Panc1 (cell line): ENCODE results near the gene AMOTL1. TPM values are rescaled to one million over a fixed set of nuclear protein-coding genes. Genes with fewer than 3 reads are reported as not detected.
A peak's percentile ranks its signal among the peaks of the same experiment; 100 is the strongest.

Experiments
- ATAC-seq: fragments of 200-7000 bp; cut with Tn5 transposase; 2 replicates; pipeline ENCODE4 v1.9.1; 2020; ENCODE audit warnings: mild to moderate bottlenecking, moderate library complexity
- BruUV-seq: library from RNA; stranded (reverse); fragments of 400-500 nt; replicated peaks from 2 replicates; lab custom pipeline; 2021; lab: Mats Ljungman, UMichigan
- CTCF ChIA-PET: fragments of 300-600 bp; sonication (Branson Sonifier 250); formaldehyde crosslinking; loops from one replicate; lab custom pipeline; 2022; ENCODE audit warnings: antibody characterized with exemption; lab: Charles Lee
- POLR2A ChIA-PET: fragments of 300-600 bp; sonication (Branson Sonifier 250); formaldehyde crosslinking; loops from one replicate; lab custom pipeline; 2022; ENCODE audit warnings: antibody characterized with exemption; lab: Charles Lee
- DNase-seq: peaks from one replicate; pipeline ENCODE4 v3.0.0-alpha.2; 2010; ENCODE audit warnings: low read depth, low spot score
- H3K27ac ChIP-seq: 2 replicates; pipeline ENCODE4 v1.5.1; 2011; ENCODE audit warnings: mild to moderate bottlenecking, low read length, inconsistent platforms
- H3K27me3 ChIP-seq: fragments of 200-500 bp; sonication (Bioruptor generic); 2 replicates; pipeline ENCODE4 v1.6.0; 2014; ENCODE audit warnings: low read length, inconsistent platforms; ENCODE audit not compliant: control insufficient read depth, insufficient read depth
- H3K36me3 ChIP-seq: fragments of 200-500 bp; sonication (Bioruptor generic); 2 replicates; pipeline ENCODE4 v1.5.1; 2014; ENCODE audit warnings: inconsistent platforms, mild to moderate bottlenecking, low read length, moderate library complexity; ENCODE audit not compliant: control insufficient read depth, insufficient read depth
- H3K4me1 ChIP-seq: 2 replicates; pipeline ENCODE4 v1.5.1; 2011; ENCODE audit warnings: inconsistent platforms, mild to moderate bottlenecking, low read length, moderate library complexity; ENCODE audit not compliant: control insufficient read depth, insufficient read depth
- H3K4me3 ChIP-seq, 2 experiments: 2 replicates each; pipeline ENCODE4 v1.5.1; 2011 to 2012; ENCODE audit warnings: low read depth in 2 of 2, low read length in 2 of 2, mild to moderate bottlenecking in 2 of 2, inconsistent platforms in 1 of 2, moderate library complexity in 1 of 2
- H3K9me3 ChIP-seq: fragments of 200-500 bp; sonication (Bioruptor generic); 2 replicates; pipeline ENCODE4 v1.5.1; 2014; ENCODE audit warnings: low read depth, mild to moderate bottlenecking, inconsistent platforms, low read length, moderate library complexity; ENCODE audit not compliant: control insufficient read depth, insufficient read depth
- CTCF ChIP-seq: fragments of 450-650 bp; IDR thresholded peaks from 2 replicates; pipeline ENCODE4 v1.5.1; 2017; ENCODE audit warnings: mild to moderate bottlenecking
- POLR2AphosphoS5 ChIP-seq: IDR thresholded peaks from 2 replicates; pipeline ENCODE4 v1.6.1; 2012; ENCODE audit warnings: mild to moderate bottlenecking, low read depth, low read length, moderate library complexity
- REST ChIP-seq, 2 experiments: IDR thresholded peaks; 2 replicates each; pipeline ENCODE4 v1.6.1; 2011 to 2012; ENCODE audit warnings: low read depth in 2 of 2, control low read depth in 1 of 2, low read length in 1 of 2, mild to moderate bottlenecking in 1 of 2, moderate library complexity in 1 of 2; ENCODE audit not compliant: insufficient read depth in 1 of 2
- SIN3A ChIP-seq: IDR thresholded peaks from 2 replicates; pipeline ENCODE4 v1.6.1; 2012; ENCODE audit warnings: low read depth, mild to moderate bottlenecking, low read length, moderate library complexity, borderline replicate concordance; ENCODE audit not compliant: insufficient read depth
- TCF7L2 ChIP-seq: IDR thresholded peaks from 2 replicates; pipeline ENCODE4 v1.6.1; 2011; ENCODE audit warnings: mild to moderate bottlenecking, low read depth, low read length, inconsistent platforms
- in situ Hi-C: cut with HindIII; loops from 2 replicates; pipeline ENCODE4 v1.10.0; 2016; ENCODE audit warnings: low sequenced_read_pairs, low pct_unique_long_range_greater_than_20kb
- intact Hi-C: fragments of 100-400 bp; cut with micrococcal nuclease; formaldehyde crosslinking; loops from one replicate; pipeline ENCODE4 v1.10.0; 2022; ENCODE audit not compliant: unreplicated experiment
- total RNA-seq: library from RNA; stranded (reverse); gene quantifications from one replicate; pipeline ENCODE4 v1.2.1, GENCODE V29; 2021; ENCODE audit not compliant: unreplicated experiment

AMOTL1 gene
- total RNA-seq, 1 experiment from 2014 or later, result 16.0 TPM

GRCh38 chr11:94740083-94741021 is 27.8 kb upstream of the AMOTL1 start:
- peak overlapping the region; percentile 53 to 69 for H3K4me3 ChIP-seq
- BruUV-seq, result no TSS peak
- in situ Hi-C loops, result no loop called here
- no peaks in the 10 kb centered on the region for H3K36me3 ChIP-seq
- no peak for TF ChIP-seq CTCF
- TF ChIP-seq TCF7L2, result no peak
- no peaks in the 10 kb centered on the region for H3K9me3 ChIP-seq
- peaks cover 59% of the 10 kb centered on the region for H3K4me1 ChIP-seq
- H3K27ac ChIP-seq, result peak overlapping the region; percentile 92
- intact Hi-C loops, result loop anchor here (5.0 kb wide), 1 partner anchor 118 kb away; no protein-coding TSS in a partner anchor
- no peak for DNase-seq
- POLR2A ChIA-PET, result no interaction called here
- CTCF ChIA-PET, result interaction anchor here (0.7 to 1.2 kb wide), 3 partner anchors 10 to 133 kb away, joined by 3 read pairs; no protein-coding TSS in a partner anchor
- peaks cover 7% of the 10 kb centered on the region; the same call in 1 of the 2 replicates for H3K27me3 ChIP-seq
- peak; percentile 32 for ATAC-seq

GRCh38 chr11:94741022-94741679 is 27.0 kb upstream of the AMOTL1 start:
- BruUV-seq, result no TSS peak
- intact Hi-C loops, result loop anchor here (5.0 kb wide), 1 partner anchor 119 kb away; no protein-coding TSS in a partner anchor
- no peaks in the 10 kb centered on the region for H3K9me3 ChIP-seq
- H3K27me3 ChIP-seq, result peaks cover 7% of the 10 kb centered on the region; the same call in 1 of the 2 replicates
- H3K4me3 ChIP-seq, result peak overlapping the region; percentile 53 to 69
- TF ChIP-seq POLR2AphosphoS5 (no peak), SIN3A (no peak), REST (IDR thresholded peaks at IDR 0.05; ENCODE audit: insufficient read depth in 1 of 2, low read depth in 2 of 2, low read length in 1 of 2) (no peak), CTCF (peak; percentile 77), TCF7L2 (no peak)
- H3K27ac ChIP-seq, result peak overlapping the region; percentile 66
- DNase-seq (peak; percentile 59), ATAC-seq (peak; percentile 78)
- CTCF ChIA-PET, result interaction anchor here (0.6 to 1.2 kb wide), 5 partner anchors 10 to 133 kb away, joined by 3 read pairs; no protein-coding TSS in a partner anchor
- POLR2A ChIA-PET, result interaction anchor here (0.6 to 0.7 kb wide), 2 partner anchors 10 to 30 kb away, joined by 3 to 4 read pairs; no protein-coding TSS in a partner anchor
- H3K36me3 ChIP-seq, result no peaks in the 10 kb centered on the region
- peaks cover 54% of the 10 kb centered on the region for H3K4me1 ChIP-seq
- in situ Hi-C loops, result no loop called here
